ENCODE measurements around the gene RAD51D. TPM values are rescaled to one million over a fixed set of nuclear protein-coding genes. Genes with fewer than 3 reads are reported as not detected.
"Not testable (repeated sequence)": the region's sequence is repeated elsewhere in the genome, so short reads cannot be mapped to it uniquely, and the experiment has no call there.

The RAD51D gene
- total RNA-seq, 1 donor from 2014 or later, result 14.8 TPM

GRCh38 chr17:35046245-35046644, 73.4 kb downstream of the RAD51D start:
- TF ChIP-seq CTCF (IDR thresholded peaks at IDR 0.05), result no peak
- Mint-ChIP-seq H3K27me3 (ENCODE audit: unreplicated experiment) (no peaks in the 10 kb centered on the region), H3K27ac (ENCODE audit: unreplicated experiment) (no peak overlapping the region), H3K4me1 (ENCODE audit: unreplicated experiment) (peaks cover 6% of the 10 kb centered on the region), H3K9me3 (ENCODE audit: unreplicated experiment) (peaks cover 3% of the 10 kb centered on the region), H3K4me3 (ENCODE audit: unreplicated experiment) (no peak overlapping the region), H3K36me3 (ENCODE audit: unreplicated experiment) (peaks cover 2% of the 10 kb centered on the region)
- no peak for DNase-seq (ENCODE audit: extremely low spot score, unreplicated experiment)

- H3K27ac Mint-ChIP-seq (ENCODE audit: unreplicated experiment); DNase-seq (ENCODE audit: extremely low spot score, unreplicated experiment); H3K27me3 Mint-ChIP-seq (ENCODE audit: unreplicated experiment); H3K36me3 Mint-ChIP-seq (ENCODE audit: unreplicated experiment); H3K4me3 Mint-ChIP-seq (ENCODE audit: unreplicated experiment); H3K4me1 Mint-ChIP-seq (ENCODE audit: unreplicated experiment); H3K9me3 Mint-ChIP-seq (ENCODE audit: unreplicated experiment): not testable (repeated sequence)
These were observed 74.1 kb downstream of the RAD51D start for GRCh38 chr17:35045458-35045979.

GRCh38 chr17:35044181-35044580, 75.5 kb downstream of the RAD51D start:
- H3K27ac Mint-ChIP-seq (ENCODE audit: unreplicated experiment), result no peak overlapping the region
- no peaks in the 10 kb centered on the region for H3K27me3 Mint-ChIP-seq (ENCODE audit: unreplicated experiment)

More at GRCh38 chr17:35044181-35044580, 75.5 kb downstream of the RAD51D start:
- H3K9me3 Mint-ChIP-seq (ENCODE audit: unreplicated experiment), result peaks cover 5% of the 10 kb centered on the region
- no peak overlapping the region for H3K4me3 Mint-ChIP-seq (ENCODE audit: unreplicated experiment)
- TF ChIP-seq CTCF (IDR thresholded peaks at IDR 0.05), result no peak
- peaks cover 6% of the 10 kb centered on the region for H3K36me3 Mint-ChIP-seq (ENCODE audit: unreplicated experiment)
- DNase-seq (ENCODE audit: extremely low spot score, unreplicated experiment), result no peak
- H3K4me1 Mint-ChIP-seq (ENCODE audit: unreplicated experiment), result peaks cover 6% of the 10 kb centered on the region

Other genes starting within 250 kb of the RAD51D start
- 3.2 and 3.6 TPM in 2 replicates for gene CCT6B, start 158.4 kb downstream of the RAD51D start, total RNA-seq
- gene ZNF830, start 158.3 kb downstream of the RAD51D start, total RNA-seq, result 16.4 and 17.5 TPM in 2 replicates
- 38.6 and 44.7 TPM in 2 replicates for gene LIG3, start 139.3 kb downstream of the RAD51D start, total RNA-seq
- gene RFFL, start 56.2 kb downstream of the RAD51D start, total RNA-seq, result 19.3 and 22.9 TPM in 2 replicates
- gene FNDC8, start 1.8 kb upstream of the RAD51D start, total RNA-seq, result not detected in 2 replicates
- gene NLE1, start 22.4 kb upstream of the RAD51D start, total RNA-seq, result 10.7 and 11.8 TPM in 2 replicates
- gene UNC45B, start 28.0 kb upstream of the RAD51D start, total RNA-seq, result not detected in 2 replicates
- gene SLC35G3, start 74.5 kb upstream of the RAD51D start, total RNA-seq, result not detected in 2 replicates
- 79.0 and 82.4 TPM in 2 replicates for gene SLFN5, start 123.2 kb upstream of the RAD51D start, total RNA-seq

Data from osteocyte (in vitro differentiated cells).